PC-3 (cell line): Measurements from ENCODE around the gene ZNF23.

Source experiments
- EZH2 ChIP-seq: fragments of 300-600 bp; sonication (generic); IDR thresholded peaks from one replicate; pipeline ENCODE4 v1.6.1; 2017; ENCODE audit warnings: antibody characterized with exemption, mild to moderate bottlenecking, low read length; ENCODE audit not compliant: unreplicated experiment
- EZH2phosphoT487 ChIP-seq: fragments of 300-600 bp; sonication (generic); IDR thresholded peaks from 2 replicates; pipeline ENCODE4 v1.6.1; 2018; ENCODE audit warnings: mild to moderate bottlenecking, antibody characterized with exemption, low read length, borderline replicate concordance
- TF ChIP-seq, protein P1 (sequence below): fragments of 300-600 bp; sonication (generic); conservative IDR thresholded peaks from 2 replicates; pipeline ENCODE4 v1.5.1; 2017; ENCODE audit warnings: antibody characterized with exemption, low read depth, mild to moderate bottlenecking, low read length

DNA sequence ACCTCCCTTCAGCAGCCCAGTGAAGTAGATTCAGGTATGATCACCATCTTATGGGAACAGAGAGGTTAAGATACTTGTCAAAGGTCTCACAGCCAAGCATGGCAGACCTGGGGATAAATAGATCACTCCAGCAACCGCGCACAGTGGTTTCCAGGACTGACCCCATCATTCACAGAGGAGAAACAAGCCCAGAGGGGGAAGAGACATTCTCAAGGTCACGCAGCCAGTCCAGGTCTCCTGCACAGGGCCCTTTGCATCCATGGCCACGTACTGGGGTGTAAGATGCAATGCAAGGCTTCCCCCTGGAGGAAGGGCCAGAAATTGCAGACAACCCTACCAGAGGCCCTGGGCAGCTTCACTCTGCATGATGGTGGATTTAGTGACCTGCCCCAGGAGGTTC lies 40.1 kb downstream of the ZNF23 start:
- TF ChIP-seq, protein P1, sequence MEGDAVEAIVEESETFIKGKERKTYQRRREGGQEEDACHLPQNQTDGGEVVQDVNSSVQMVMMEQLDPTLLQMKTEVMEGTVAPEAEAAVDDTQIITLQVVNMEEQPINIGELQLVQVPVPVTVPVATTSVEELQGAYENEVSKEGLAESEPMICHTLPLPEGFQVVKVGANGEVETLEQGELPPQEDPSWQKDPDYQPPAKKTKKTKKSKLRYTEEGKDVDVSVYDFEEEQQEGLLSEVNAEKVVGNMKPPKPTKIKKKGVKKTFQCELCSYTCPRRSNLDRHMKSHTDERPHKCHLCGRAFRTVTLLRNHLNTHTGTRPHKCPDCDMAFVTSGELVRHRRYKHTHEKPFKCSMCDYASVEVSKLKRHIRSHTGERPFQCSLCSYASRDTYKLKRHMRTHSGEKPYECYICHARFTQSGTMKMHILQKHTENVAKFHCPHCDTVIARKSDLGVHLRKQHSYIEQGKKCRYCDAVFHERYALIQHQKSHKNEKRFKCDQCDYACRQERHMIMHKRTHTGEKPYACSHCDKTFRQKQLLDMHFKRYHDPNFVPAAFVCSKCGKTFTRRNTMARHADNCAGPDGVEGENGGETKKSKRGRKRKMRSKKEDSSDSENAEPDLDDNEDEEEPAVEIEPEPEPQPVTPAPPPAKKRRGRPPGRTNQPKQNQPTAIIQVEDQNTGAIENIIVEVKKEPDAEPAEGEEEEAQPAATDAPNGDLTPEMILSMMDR: peak; percentile 46; the same call in 1 of the 2 replicates
- TF ChIP-seq EZH2phosphoT487: no peak
- no peak for TF ChIP-seq EZH2
